Measurements from ENCODE around the gene RXRA.

RXRA gene

GRCh38 chr9:134352247-134352933, 26.1 kb downstream of the RXRA start:
- DNase-seq (ENCODE audit: low read depth in 3 of 3), result no peak

DNA sequence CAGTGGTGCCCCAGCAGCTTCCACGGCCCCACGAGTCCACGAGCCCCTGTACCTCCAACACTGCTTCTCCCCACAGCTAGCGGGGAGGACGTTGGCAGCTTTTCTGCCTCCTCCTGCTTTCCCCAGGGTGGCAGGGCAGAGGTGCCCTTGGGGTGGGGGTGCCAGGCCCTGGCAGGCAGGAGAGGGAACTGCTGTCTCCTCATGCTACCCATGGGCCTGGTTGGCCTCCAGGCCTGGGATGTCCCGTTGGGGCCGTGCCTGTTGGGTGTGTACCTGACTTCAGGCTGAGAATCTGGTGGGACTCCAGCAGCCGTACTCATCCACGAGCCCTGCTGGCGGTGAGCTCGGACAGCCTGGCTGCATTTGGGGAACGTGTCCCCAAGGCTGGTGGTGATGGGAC, 27.3 kb downstream of the RXRA start:
- DNase-seq (ENCODE audit: low read depth in 3 of 3), result no peak

DNA sequence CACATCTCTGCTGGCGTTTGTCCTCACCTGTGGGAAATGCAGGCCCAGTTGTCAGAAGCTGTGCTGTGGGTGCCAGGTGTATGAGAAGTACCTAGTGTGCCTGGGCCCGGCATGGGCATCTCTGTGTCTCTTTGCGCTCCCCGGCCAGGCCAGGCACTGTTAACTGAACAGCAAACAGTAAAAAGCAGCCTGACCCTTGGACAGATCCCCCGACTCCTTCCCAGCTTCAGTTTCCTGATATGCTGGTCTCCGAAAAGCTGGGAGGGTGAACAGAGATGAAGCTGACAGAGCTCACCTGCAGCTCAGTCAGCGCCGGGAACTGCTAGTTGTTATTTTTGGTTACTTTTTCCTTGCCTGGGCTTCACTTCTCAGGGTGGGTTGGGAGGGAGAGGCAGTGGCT, 28.9 kb downstream of the RXRA start:
- no peak for DNase-seq (ENCODE audit: low read depth in 3 of 3)

- no peak for DNase-seq (ENCODE audit: low read depth in 3 of 3)
These were observed 29.5 kb downstream of the RXRA start for GRCh38 chr9:134355561-134356279.

DNA sequence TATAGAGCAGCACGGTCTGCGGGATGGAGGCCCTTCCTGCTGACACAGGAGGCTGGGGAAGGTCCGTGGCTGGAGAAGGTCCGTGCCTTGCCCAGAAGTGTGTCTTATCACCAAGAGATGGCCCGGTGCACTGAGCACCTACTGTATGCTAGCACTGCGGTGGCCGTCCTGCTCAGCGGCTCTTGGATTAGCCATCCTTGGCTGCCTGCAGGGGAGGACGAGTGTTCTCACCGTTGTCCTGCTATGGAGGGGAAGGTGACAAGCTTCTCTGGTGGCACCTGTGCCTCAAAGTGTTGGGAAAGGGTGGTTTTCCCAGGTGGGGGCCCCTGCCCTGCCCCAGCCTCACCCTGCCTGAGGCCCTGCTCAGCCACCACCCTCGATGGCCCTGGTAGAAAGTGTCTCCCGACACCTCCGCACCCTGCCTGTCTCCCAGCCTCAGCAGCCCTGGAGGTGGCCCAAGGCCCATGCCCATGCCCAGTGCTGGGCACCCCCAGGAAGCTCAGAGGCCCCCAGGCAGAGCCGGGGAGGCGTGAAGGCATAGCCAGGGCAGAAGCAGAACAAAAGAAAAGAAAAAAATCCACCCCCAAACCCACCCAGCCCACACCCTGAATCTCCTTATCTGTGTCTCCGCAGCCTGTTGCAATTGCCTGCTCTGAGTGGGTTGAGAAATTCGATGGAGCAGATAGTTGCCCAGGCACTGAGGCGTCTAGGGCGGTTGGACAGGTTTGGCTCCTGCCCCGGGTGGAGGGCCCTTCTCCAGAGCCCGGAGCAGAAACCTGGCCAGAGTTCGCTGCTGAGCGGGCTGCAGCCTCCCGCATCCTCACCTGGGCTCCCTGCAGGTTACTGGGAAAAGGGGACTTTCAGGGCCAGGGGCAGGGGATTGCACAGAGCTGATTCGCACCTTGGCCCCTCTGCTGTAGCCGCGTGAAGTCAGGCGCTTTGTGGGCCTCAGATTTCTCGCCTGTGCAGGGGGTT, 30.5 kb downstream of the RXRA start:
- no peak for DNase-seq (ENCODE audit: low read depth in 3 of 3)

DNA sequence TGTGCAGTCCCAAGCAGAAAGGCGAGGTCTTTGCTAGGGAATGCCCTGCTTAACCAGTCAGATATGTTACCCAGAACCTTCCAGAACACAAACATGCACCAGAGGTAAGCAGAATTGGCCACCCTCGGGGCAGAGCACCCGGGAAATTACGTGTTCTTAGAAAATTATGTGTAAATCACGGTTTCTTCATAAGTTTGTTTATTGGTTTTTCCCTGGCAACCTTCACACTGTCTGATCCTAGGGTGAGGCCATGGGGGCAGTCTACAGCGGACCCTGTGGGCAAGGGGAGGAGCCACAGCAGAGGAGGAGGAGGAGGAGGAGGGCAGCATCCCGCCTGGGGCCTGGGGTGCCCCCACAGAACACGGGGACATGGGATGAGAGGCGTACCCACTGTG, 31.4 kb downstream of the RXRA start:
- no peak for DNase-seq (ENCODE audit: low read depth in 3 of 3)

GRCh38 chr9:134358026-134358661, 31.9 kb downstream of the RXRA start:
- no peak for DNase-seq (ENCODE audit: low read depth in 3 of 3)

- DNase-seq (ENCODE audit: low read depth in 3 of 3), result no peak
These were observed 32.5 kb downstream of the RXRA start for GRCh38 chr9:134358662-134359319.

GRCh38 chr9:134359493-134360179, 33.4 kb downstream of the RXRA start:
- no peak for DNase-seq (ENCODE audit: low read depth in 3 of 3)

DNA sequence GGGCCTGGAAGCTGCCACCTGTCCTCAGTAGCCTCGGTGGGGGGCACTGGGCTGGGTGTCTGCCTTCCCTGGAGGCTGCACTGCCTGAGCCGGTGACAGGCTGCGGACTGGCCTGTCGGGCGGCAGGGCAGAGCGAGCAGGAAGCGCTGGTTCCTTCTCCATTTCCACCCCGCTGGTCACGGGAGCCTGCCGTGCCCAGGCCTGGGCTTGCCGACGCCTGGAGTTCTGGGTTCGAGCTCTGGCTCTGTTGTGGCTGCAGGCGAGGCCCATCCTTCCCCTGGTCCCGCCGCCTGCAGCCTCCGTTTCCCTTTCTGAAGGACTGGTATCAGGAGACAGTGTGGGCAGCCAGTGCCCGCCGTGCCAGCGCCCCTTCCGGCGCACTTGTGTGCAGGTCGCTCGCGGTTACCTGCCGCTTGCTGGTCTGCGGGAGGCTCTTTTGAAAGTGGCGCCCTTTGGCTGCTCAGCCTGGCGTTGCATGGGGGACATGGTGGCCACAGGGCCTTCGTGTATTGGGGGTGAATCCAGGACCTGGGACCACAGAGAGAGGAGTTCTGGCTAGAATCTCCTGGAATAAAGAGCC, 34.0 kb downstream of the RXRA start:
- DNase-seq (ENCODE audit: low read depth in 3 of 3), result no peak

DNA sequence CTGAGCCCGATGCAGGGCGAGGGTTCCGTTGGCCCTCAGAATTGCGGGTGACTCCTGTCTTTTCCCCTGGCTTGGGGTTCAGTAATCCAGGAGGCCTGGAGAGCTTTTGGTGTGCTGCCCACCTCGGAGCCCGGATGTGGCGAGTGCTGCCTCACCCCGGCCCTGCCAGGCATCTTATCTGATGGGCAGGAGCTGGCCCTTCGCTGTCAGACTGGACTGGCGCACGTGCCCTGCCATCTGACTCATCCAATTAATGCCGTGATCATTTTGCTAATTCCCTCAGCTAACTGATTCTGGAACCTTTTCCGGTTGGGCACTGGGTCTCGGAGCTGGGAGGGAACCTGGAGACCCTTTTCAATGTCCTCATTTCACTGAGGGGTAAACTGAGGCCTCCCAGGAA, 34.6 kb downstream of the RXRA start:
- DNase-seq (ENCODE audit: low read depth in 3 of 3), result no peak

- no peak for DNase-seq (ENCODE audit: low read depth in 3 of 3)
These were observed 35.2 kb downstream of the RXRA start for GRCh38 chr9:134361426-134361825.

DNA sequence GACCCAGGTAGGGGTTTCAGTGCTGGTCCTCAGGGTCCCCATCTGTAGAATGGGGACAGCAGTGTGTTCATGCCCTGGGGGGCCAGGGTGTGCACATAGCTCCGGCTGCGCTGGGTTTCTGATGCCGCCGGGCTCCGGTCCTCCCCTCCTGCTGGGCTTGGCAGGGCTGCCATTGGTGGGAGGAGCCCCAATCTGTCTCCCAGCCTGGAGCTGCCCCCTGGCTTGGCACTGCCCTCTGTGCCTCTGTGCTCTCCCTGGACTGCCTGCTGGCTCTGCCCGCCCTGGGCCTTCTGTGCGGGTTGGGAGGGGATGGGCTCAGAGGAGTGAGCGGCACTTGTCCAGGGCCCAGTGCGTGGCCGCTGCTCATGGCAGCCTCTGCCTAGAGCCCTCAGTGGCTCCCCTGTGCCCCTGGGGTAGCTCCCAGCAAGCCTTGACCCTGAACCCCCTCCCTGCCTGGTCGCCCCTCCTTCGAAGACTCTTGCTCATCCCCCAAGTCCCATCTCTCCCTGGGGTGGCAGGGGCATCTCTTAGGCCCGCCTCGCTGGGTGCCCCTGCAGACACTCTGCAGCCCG, 35.7 kb downstream of the RXRA start:
- DNase-seq (ENCODE audit: low read depth in 3 of 3), result no peak

DNA sequence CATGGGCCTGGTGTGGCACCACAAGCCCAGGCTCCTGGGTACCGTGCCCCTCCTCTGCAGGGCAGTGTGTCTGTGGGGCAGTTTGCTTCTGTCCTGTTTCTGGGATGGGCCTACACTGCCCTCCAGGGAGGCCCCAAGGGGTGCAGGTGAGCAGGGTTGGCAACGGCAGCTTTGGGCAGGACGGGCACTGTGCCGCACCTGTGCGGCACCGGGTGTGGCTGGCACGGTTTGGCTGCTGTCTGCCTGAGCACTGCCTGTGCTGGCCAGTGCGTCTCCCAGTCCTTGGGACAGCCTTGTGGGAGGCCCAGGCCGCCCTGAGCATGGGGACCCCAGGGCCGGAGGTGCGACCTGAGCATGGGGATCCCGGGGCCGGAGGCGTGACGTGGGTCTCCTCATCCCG, 37.2 kb downstream of the RXRA start:
- no peak for DNase-seq (ENCODE audit: low read depth in 3 of 3)

DNA sequence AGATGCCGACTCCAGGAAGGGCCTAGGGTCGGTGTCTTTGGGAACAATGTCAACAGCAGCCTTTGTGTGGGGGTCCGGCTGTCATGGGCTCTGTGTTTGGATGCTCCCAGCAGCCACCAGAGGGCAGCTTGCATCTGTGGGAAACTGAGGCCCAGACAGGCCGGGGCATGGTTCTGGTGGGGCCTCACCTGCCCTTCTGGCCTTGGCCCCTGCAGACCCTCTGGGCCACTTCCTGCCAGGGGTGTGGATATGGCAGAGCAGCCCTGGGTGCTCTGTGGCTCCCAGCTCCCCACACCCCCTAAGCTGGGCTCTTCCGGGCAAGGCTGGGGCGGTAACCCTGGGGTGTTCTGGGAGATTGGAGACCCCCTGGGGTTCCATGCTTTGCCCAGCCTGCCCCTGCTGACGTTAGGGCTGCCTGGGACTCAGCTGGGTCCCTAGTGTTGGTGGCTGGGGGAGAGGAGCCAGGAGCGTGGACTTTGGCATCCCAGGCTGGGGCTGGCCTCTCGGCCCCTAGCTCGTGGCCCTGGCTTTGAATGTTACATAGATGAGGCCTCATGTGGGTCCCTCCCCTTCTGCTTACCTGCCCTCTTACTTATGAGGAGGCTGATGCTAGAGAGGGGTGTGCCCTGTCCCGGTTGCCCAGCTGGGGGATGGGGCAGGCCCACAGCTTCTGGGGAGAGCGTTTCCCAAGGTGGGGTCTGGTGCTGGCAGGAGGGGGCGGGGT, 38.3 kb downstream of the RXRA start:
- no peak for DNase-seq (ENCODE audit: low read depth in 3 of 3)

- DNase-seq (ENCODE audit: low read depth in 3 of 3), result no peak
These were observed 38.9 kb downstream of the RXRA start for GRCh38 chr9:134365115-134365596.

GRCh38 chr9:134365791-134366222, 39.6 kb downstream of the RXRA start:
- no peak for DNase-seq (ENCODE audit: low read depth in 3 of 3)

DNA sequence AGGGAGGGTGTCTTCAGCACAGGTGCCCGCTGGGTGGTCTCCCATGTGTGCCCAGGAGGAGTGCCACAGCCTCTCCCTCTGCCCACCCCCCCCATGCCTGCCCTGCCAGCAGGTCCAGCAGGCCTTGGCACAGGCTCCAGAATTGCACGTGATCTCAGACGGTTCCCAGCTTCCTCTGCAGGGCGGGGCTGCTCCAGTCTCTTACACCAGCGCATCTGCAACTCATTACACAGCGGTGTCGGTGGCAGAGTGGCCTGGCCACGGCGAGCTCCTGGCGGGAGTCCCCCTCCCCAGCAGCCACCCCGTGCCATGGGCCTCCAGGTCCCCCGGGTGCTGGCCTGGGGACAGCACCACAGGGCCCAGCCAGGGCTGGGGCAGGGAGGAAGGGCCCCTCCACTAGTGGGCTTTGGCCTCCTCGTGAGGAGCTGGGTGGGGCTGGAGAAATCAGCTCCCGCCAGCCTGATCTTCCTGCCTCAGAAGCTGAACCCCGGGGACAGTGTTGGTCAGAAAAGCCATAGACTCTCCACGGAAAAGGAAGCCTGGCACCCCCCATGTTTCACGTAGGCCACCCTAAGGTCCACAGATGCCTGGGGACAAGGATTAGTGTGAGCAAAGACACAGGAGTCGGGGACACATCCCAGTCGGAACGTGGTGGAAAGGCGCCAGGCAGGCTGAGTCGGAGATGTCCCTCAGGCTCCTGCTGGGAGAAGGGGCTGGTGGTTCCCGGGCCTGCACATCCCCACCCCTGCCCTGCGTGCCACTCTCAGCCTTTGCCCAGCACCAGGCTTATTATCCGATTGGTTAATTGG, 40.2 kb downstream of the RXRA start:
- DNase-seq (ENCODE audit: low read depth in 3 of 3), result no peak
